GM18909 (cell line): ENCODE results near the gene NBEAL2.

Experiments
- ATAC-seq: cut with Tn5 transposase; IDR thresholded peaks from one replicate; pipeline ENCODE4 v1.9.1; 2021; ENCODE audit warnings: mild to moderate bottlenecking; ENCODE audit not compliant: unreplicated experiment, poor library complexity

Gene NBEAL2

GRCh38 chr3:46984591-46985459 is 5.4 kb downstream of the NBEAL2 start:
- no peak for ATAC-seq

GRCh38 chr3:46985588-46985987 is 6.1 kb downstream of the NBEAL2 start:
- ATAC-seq: no peak

- ATAC-seq: no peak
Measured at GRCh38 chr3:46986055-46986730, 6.7 kb downstream of the NBEAL2 start.

GRCh38 chr3:46986782-46987310 is 7.4 kb downstream of the NBEAL2 start:
- no peak for ATAC-seq

GRCh38 chr3:46987319-46987742 is 7.9 kb downstream of the NBEAL2 start:
- ATAC-seq: peak; percentile 3

GRCh38 chr3:46987743-46988401 is 8.4 kb downstream of the NBEAL2 start:
- ATAC-seq: peak; percentile 71

GRCh38 chr3:46988616-46989015 is 9.2 kb downstream of the NBEAL2 start:
- no peak for ATAC-seq

GRCh38 chr3:46989146-46989810 is 9.8 kb downstream of the NBEAL2 start:
- ATAC-seq: no peak

- peak; percentile 42 for ATAC-seq
Measured at GRCh38 chr3:46990573-46991374, 11.3 kb downstream of the NBEAL2 start.

- no peak for ATAC-seq
Measured at GRCh38 chr3:46991406-46992165, 12.1 kb downstream of the NBEAL2 start.

GRCh38 chr3:46992231-46992630 is 12.8 kb downstream of the NBEAL2 start:
- ATAC-seq: no peak

- no peak for ATAC-seq
Measured at GRCh38 chr3:46993292-46993691, 13.8 kb downstream of the NBEAL2 start.

- no peak for ATAC-seq
Measured at GRCh38 chr3:46993986-46994385, 14.5 kb downstream of the NBEAL2 start.

- ATAC-seq: no peak
Measured at GRCh38 chr3:46994801-46995731, 15.6 kb downstream of the NBEAL2 start.

- ATAC-seq: no peak
Measured at GRCh38 chr3:46995901-46996562, 16.6 kb downstream of the NBEAL2 start.

- ATAC-seq: no peak
Measured at GRCh38 chr3:46996689-46997452, 17.4 kb downstream of the NBEAL2 start.
